Common myeloid progenitor, CD34-positive (primary cell): ENCODE results near the gene HSD17B11. TPM values are rescaled to one million over a fixed set of nuclear protein-coding genes. Genes with fewer than 3 reads are reported as not detected.

Experiments
- CTCF ChIA-PET: fragments of 350-600 bp; sonication (Branson Sonifier 250); formaldehyde crosslinking; loops from one replicate; lab custom pipeline; 2021; ENCODE audit warnings: antibody characterized with exemption; lab: Charles Lee
- POLR2A ChIA-PET: fragments of 350-600 bp; sonication (Branson Sonifier 250); formaldehyde crosslinking; loops from one replicate; lab custom pipeline; 2021; ENCODE audit warnings: antibody characterized with exemption; lab: Charles Lee
- DNase-seq, 3 donors: peaks; one replicate each; pipeline versions ENCODE4 v3.0.0 to v3.0.0-alpha.2; 2013
- H3K27ac ChIP-seq, 2 experiments: 1 replicate in 1 of 2; 2 replicates in 1 of 2; pipeline ENCODE4 v1.7.0; 2013; ENCODE audit warnings: inconsistent platforms in 2 of 2, low read length in 2 of 2, mild to moderate bottlenecking in 2 of 2, low read depth in 1 of 2, moderate library complexity in 1 of 2; ENCODE audit not compliant: severe bottlenecking in 2 of 2, insufficient read depth in 1 of 2, poor library complexity in 1 of 2
- H3K27me3 ChIP-seq, 5 experiments: replicated peaks in 2 of 5; 1 replicate in 3 of 5; 2 replicates in 2 of 5; pipeline versions ENCODE4 v1.6.1 to v1.7.0; 2013; ENCODE audit warnings: low read length in 4 of 5, mild to moderate bottlenecking in 2 of 5, moderate library complexity in 2 of 5, inconsistent platforms in 1 of 5; ENCODE audit not compliant: insufficient read depth in 5 of 5, control insufficient read depth in 4 of 5
- H3K36me3 ChIP-seq, 4 experiments: 1 replicate in 2 of 4; 2 replicates in 2 of 4; pipeline versions ENCODE4 v1.6.1 to v1.7.0; 2013; ENCODE audit warnings: low read length in 3 of 4, control low read depth in 1 of 4, mild to moderate bottlenecking in 1 of 4; ENCODE audit not compliant: control insufficient read depth in 4 of 4, insufficient read depth in 4 of 4
- H3K4me1 ChIP-seq, 4 experiments: 1 replicate in 3 of 4; 2 replicates in 1 of 4; pipeline versions ENCODE4 v1.6.1 to v1.7.1; 2013; ENCODE audit warnings: low read length in 3 of 4, mild to moderate bottlenecking in 3 of 4, control low read depth in 1 of 4, inconsistent platforms in 1 of 4, moderate library complexity in 1 of 4; ENCODE audit not compliant: control insufficient read depth in 4 of 4, insufficient read depth in 4 of 4; ENCODE audit errors: control extremely low read depth in 1 of 4
- H3K4me3 ChIP-seq, 7 experiments: 1 replicate in 4 of 7; 2 replicates in 3 of 7; pipeline versions ENCODE4 v1.5.1 to v1.7.0; 2013; ENCODE audit warnings: mild to moderate bottlenecking in 7 of 7, low read length in 6 of 7, moderate library complexity in 6 of 7, inconsistent platforms in 2 of 7, low read depth in 2 of 7, control low read depth in 1 of 7; ENCODE audit not compliant: insufficient read depth in 4 of 7, control insufficient read depth in 1 of 7; ENCODE audit errors: extremely low read depth in 1 of 7
- H3K9me3 ChIP-seq, 5 experiments: 1 replicate in 4 of 5; 2 replicates in 1 of 5; pipeline versions ENCODE4 v1.6.1 to v1.7.1; 2013; ENCODE audit warnings: low read length in 4 of 5, mild to moderate bottlenecking in 2 of 5, inconsistent platforms in 1 of 5, low read depth in 1 of 5, moderate library complexity in 1 of 5; ENCODE audit not compliant: control insufficient read depth in 4 of 5, insufficient read depth in 2 of 5; ENCODE audit errors: control extremely low read depth in 1 of 5
- WGBS: methylation state at CpG from one replicate; pipeline ENCODE4 v1.1.5; 2013; ENCODE audit not compliant: insufficient coverage; 5-methylcytosine and 5-hydroxymethylcytosine counted together
- polyA plus RNA-seq: library from polyadenylated mRNA; unstranded; fragments of 120-200 nt; gene quantifications from one replicate; pipeline ENCODE4 v1.2.1, GENCODE V29; 2013

The HSD17B11 gene
- 278 TPM for polyA plus RNA-seq

DNA sequence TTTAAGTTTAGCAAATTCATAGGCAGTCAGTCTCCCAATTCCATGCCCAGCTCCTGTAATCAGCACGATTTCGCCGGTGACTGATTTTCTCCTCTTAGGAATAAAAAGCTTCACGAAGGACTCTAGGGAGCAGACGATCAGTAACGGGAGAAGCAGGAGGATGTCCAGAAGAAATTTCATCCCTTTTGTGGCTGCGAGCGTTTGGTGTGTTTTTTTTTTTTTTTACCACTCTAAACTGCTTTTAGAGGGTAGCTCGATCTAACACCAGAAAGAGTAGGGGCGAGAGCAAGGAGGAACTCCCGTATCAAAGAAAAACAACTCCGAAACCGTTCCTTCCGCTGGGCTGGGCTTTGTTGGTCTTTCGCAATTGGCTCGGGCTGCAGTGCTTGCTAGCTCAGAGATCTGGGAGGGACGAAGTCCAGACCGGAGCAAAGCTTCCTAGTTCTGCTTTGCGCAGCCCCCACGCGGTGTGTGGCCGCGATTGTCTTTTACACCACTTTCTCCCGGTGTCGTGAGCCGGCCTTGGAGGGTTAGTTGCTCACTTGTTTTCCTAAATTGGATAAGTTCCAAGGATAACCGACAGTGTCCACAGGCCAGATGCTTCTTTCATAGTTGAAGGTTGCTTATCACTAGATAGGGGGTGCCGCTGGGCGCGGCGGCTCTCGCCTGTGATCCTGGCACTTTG, at the start of gene HSD17B11:
Gene HSD17B11 (minus strand): TSS at position 298 of the 685 bp plus-strand sequence. CDS start 118 bp downstream, at position 180.
- Histone ChIP-seq H3K27ac (peak within 1 kb of the TSS; percentile 86 to 95), H3K4me1 (peaks cover 0 to 21% (median 12%) of the 10 kb centered on the region in 4 experiments), H3K36me3 (peaks cover 2 to 13% (median 5%) of the 10 kb centered on the region in 4 experiments), H3K27me3 (no peaks in the 10 kb centered on the region), H3K4me3 (peak within 1 kb of the TSS; percentile 52 to 100 (median 95)), H3K9me3 (peaks cover 0 to 9% (median 2%) of the 10 kb centered on the region in 5 experiments)
- CTCF ChIA-PET = interaction anchor here (1.4 to 5.3 kb wide), 5 partner anchors 10 to 74 kb away, joined by 4 to 23 read pairs (median 13); partner anchors contain the start of gene NUDT9
- DNase-seq = peak; percentile 96 to 98 (median 97)
- POLR2A ChIA-PET = interaction anchor here (0.6 to 1.6 kb wide), 5 partner anchors 9 to 1303 kb away, joined by 3 to 8 read pairs (median 3); partner anchors contain the start of gene NUDT9
- WGBS = 0% methylated on average over 28 of the region's 32 CpGs

GRCh38 chr4:87433342-87433741, 42.4 kb upstream of the HSD17B11 start:
- Histone ChIP-seq H3K4me1 (no peaks in the 10 kb centered on the region), H3K4me3 (no peak overlapping the region), H3K27ac (no peak overlapping the region), H3K27me3 (no peaks in the 10 kb centered on the region), H3K9me3 (no peaks in the 10 kb centered on the region), H3K36me3 (peaks cover 5 to 13% (median 7%) of the 10 kb centered on the region in 4 experiments)
- no peak for DNase-seq
- CTCF ChIA-PET = no interaction called here
- POLR2A ChIA-PET = no interaction called here
- WGBS = 100% methylated on average over 1 of the region's 2 CpGs

- Histone ChIP-seq H3K4me3 (no peak overlapping the region), H3K27me3 (no peaks in the 10 kb centered on the region), H3K9me3 (no peaks in the 10 kb centered on the region), H3K27ac (no peak overlapping the region), H3K36me3 (peaks cover 0 to 5% (median 2%) of the 10 kb centered on the region in 4 experiments), H3K4me1 (no peaks in the 10 kb centered on the region)
- WGBS = 100% methylated on average over 2 of the region's 2 CpGs
- ChIA-PET POLR2A (no interaction called here), CTCF (interaction anchor here (1.9 kb wide), 1 partner anchor 54 kb away, joined by 6 read pairs; no protein-coding TSS in a partner anchor)
- DNase-seq = no peak
Measured at GRCh38 chr4:87430038-87430437, 39.0 kb upstream of the HSD17B11 start.

DNA sequence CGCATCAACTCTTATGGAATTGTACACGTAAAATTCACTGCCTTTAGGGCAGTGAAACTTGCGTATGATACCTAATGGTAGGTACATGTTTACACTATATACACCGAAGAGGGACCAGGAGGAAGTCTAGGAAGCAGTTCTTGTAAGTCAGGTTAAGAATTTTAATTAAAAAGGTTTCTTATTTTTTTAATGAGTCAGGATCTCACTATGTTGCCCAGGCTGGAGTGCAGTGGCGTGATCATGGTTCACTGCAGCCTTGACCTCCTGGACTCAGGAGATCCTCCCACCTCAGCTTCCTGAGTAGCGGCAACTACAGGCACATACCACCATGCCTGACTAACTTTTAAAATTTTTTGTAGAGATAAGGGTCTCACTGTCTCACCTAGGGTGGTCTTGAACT, 38.0 kb upstream of the HSD17B11 start:
- H3K4me1 ChIP-seq = peaks cover 0 to 4% (median under 1%) of the 10 kb centered on the region in 4 experiments
- H3K4me3 ChIP-seq = no peak overlapping the region
- H3K9me3 ChIP-seq = no peaks in the 10 kb centered on the region
- WGBS = 100% methylated on average over 5 of the region's 6 CpGs
- ChIA-PET POLR2A (no interaction called here), CTCF (interaction anchor here (1.2 kb wide), 1 partner anchor 18 kb away, joined by 3 read pairs; no protein-coding TSS in a partner anchor)
- no peak overlapping the region for H3K27ac ChIP-seq
- no peak for DNase-seq
- peaks cover 0 to 3% (median 0%) of the 10 kb centered on the region in 4 experiments for H3K36me3 ChIP-seq
- no peaks in the 10 kb centered on the region for H3K27me3 ChIP-seq

DNA sequence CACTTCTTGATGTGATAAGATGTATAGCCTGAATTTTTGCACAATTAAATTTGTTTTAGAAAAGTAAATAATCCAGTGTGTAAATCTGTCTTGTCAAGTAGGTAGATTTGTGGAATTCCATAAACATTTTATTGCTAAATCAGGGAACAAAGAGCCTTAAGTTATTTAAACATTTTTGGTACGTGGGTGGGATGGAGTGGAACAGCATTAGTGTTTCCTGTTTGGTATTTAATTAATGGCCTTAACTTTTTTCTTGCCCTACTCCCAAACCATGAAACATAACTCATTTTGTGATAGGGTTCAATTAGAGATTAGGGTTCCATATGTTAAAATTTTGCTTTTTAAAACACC, 36.5 kb upstream of the HSD17B11 start:
- POLR2A ChIA-PET = no interaction called here

DNA sequence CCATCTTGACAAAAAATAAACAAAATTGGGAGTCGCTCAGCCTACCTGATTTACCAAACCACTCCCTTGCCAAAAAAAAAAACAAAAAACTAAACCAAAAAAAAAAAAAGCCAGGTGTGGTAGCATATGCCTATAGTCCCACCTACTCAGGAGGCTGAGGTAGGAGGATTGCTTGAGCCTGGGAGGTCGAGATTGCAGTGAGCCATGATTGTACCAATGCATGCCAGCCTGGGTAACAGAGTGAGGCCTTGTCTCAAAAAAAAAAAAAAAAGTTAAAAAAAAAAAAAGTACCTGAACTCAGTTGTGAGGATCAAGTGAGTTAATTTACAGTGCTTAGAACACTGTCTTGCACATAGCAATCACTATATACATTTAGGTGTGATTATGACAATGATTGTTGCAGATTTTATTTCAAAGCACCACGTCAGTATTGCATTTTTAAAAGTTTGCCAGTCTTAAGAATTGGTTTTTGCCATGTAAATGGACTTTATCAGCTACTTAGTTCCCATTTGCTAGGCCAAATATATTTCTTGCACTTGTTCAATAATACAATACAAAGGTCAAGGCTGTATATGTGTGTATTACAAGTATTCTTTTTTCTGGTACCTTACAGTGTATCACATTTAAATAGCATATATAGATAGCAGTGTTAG, 36.0 kb upstream of the HSD17B11 start:
- 80% methylated on average over 1 of the region's 3 CpGs for WGBS
- ChIA-PET POLR2A (no interaction called here), CTCF (no interaction called here)
- no peak overlapping the region for H3K4me3 ChIP-seq
- peaks cover 0 to under 1% (median 0%) of the 10 kb centered on the region in 4 experiments for H3K36me3 ChIP-seq
- no peaks in the 10 kb centered on the region for H3K27me3 ChIP-seq
- no peak overlapping the region for H3K27ac ChIP-seq
- H3K4me1 ChIP-seq = peaks cover 3 to 13% (median 11%) of the 10 kb centered on the region in 4 experiments
- H3K9me3 ChIP-seq = no peaks in the 10 kb centered on the region
- DNase-seq = no peak

More for the DNA sequence above, 36.5 kb upstream of the HSD17B11 start:
- WGBS = no CpG with 5 or more reads among the region's 1 CpG
- Histone ChIP-seq H3K27me3 (no peaks in the 10 kb centered on the region), H3K4me1 (peaks cover 3 to 13% (median 10%) of the 10 kb centered on the region in 4 experiments), H3K9me3 (no peaks in the 10 kb centered on the region), H3K4me3 (no peak overlapping the region), H3K27ac (no peak overlapping the region), H3K36me3 (peaks cover 0 to 3% (median 0%) of the 10 kb centered on the region in 4 experiments)
- no peak for DNase-seq
- CTCF ChIA-PET = interaction anchor here (1.1 kb wide), 1 partner anchor 52 kb away, joined by 3 read pairs; no protein-coding TSS in a partner anchor
